GM12865 (cell line): ENCODE data around the gene XXYLT1.

Experiments
- DNase-seq: peaks from one replicate; pipeline ENCODE4 v3.0.0; 2010; ENCODE audit warnings: low read depth
- H3K4me3 ChIP-seq: 2 replicates; pipeline ENCODE4 v1.5.1; 2011; ENCODE audit warnings: mild to moderate bottlenecking, low read depth, low read length, control low read depth
- CTCF ChIP-seq: IDR thresholded peaks from 2 replicates; pipeline ENCODE4 v1.5.1; 2011; ENCODE audit warnings: low read length, control low read depth, low read depth, inconsistent platforms; ENCODE audit not compliant: insufficient read depth; ENCODE audit errors: missing control alignments

Gene XXYLT1

GRCh38 chr3:195147649-195148080 is 123.3 kb downstream of the XXYLT1 start:
- DNase-seq = peak; percentile 95
- no peak for TF ChIP-seq CTCF
- H3K4me3 ChIP-seq = peak overlapping the region; percentile 70

GRCh38 chr3:195146131-195146530 is 124.8 kb downstream of the XXYLT1 start:
- H3K4me3 ChIP-seq = no peak overlapping the region
- no peak for TF ChIP-seq CTCF
- no peak for DNase-seq

GRCh38 chr3:195145579-195145978 is 125.4 kb downstream of the XXYLT1 start:
- TF ChIP-seq CTCF = no peak
- no peak overlapping the region for H3K4me3 ChIP-seq
- DNase-seq = no peak

GRCh38 chr3:195143221-195143620 is 127.7 kb downstream of the XXYLT1 start:
- no peak overlapping the region for H3K4me3 ChIP-seq
- DNase-seq = no peak
- no peak for TF ChIP-seq CTCF

GRCh38 chr3:195142519-195142918 is 128.4 kb downstream of the XXYLT1 start:
- no peak for DNase-seq
- no peak overlapping the region for H3K4me3 ChIP-seq
- no peak for TF ChIP-seq CTCF

- no peak for TF ChIP-seq CTCF
- H3K4me3 ChIP-seq = no peak overlapping the region
- no peak for DNase-seq
These were observed 129.9 kb downstream of the XXYLT1 start for GRCh38 chr3:195140816-195141793.

- no peak overlapping the region for H3K4me3 ChIP-seq
- no peak for DNase-seq
- no peak for TF ChIP-seq CTCF
These were observed 130.5 kb downstream of the XXYLT1 start for GRCh38 chr3:195140410-195140809.
